PFSK-1 (cell line): Measurements from ENCODE around the gene TMX1.

Source experiments
- FOXP2 ChIP-seq: optimal IDR thresholded peaks from 2 replicates; pipeline ENCODE3; 2011; ENCODE audit warnings: borderline replicate concordance, control low read depth, inconsistent platforms; ENCODE audit not compliant: insufficient read depth; ENCODE audit errors: extremely low read length, extremely low read depth
- POLR2AphosphoS5 ChIP-seq: IDR thresholded peaks from 2 replicates; pipeline ENCODE4 v1.6.1; 2012; ENCODE audit warnings: low read depth, mild to moderate bottlenecking, control low read depth, low read length, moderate library complexity
- TAF1 ChIP-seq: IDR thresholded peaks from 2 replicates; pipeline ENCODE4 v1.6.1; 2012; ENCODE audit warnings: low read length, control low read depth, borderline replicate concordance; ENCODE audit not compliant: insufficient read depth

DNA sequence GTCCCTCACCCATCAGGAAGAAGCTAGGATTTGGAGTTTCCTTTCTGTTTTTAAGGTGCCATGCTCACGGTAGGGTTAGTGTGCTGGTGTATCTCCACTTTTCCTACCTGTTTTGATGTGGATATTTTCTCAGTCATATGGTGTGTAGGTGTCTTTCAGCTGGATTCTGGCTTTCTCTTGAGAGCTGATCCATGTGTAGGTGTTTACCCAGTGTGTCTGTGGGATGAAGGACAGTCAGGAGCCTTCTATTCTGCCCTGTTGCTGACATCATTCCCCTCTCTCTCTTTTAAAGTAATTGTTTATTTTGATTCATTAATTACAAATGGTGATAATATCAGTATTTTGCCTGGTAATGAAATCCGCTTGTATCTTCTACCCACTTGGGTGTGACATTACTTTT lies 22.8 kb downstream of the TMX1 start:
- TF ChIP-seq TAF1 (no peak), POLR2AphosphoS5 (no peak), FOXP2 (no peak)
